Epithelial cell of prostate (primary cell): ENCODE measurements around the gene MCC.
"Not testable (repeated sequence)": the region's sequence is repeated elsewhere in the genome, so short reads cannot be mapped to it uniquely, and the experiment has no call there.

Experiments used
- DNase-seq: peaks from one replicate; pipeline ENCODE4 v3.0.0-alpha.2; 2011; ENCODE audit warnings: low read depth, low spot score
- H3K27ac ChIP-seq: fragments of 450-650 bp; 2 replicates; pipeline ENCODE4 v1.5.1; 2017; ENCODE audit warnings: mild to moderate bottlenecking

Gene MCC

DNA sequence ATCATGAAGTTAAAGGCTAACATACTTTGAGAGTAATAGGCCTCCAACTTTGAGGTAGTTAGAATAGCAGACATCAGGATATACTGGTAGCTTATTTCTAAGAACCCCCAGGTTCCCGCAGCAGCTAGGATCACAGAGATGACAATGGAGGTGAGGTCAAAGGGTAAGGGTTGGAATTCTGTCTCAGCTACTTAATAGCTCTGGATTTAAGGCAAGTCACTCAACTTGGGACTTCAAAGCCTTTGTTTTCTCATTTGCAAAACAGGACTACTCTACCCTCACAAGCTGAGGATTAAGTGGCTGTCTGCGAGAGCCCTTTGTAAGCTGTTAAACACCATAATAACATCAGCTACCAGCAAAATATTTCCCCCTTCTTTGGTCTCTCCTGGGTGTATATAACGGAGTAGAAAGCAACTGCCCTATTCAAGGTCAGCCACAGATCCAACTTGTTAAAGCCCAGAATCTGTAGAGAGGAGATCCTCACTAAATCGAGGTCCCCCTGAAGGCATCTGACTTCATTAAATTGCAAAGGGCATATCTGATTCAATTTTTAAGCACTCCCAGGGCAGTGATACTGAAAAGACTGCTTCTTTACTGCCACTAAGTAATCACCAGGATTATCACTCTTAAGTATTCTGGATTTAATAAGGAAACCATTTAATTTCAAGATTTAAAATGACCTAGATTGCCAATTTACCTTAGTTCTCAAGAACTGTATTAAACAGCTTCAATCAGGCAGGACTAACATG lies 407.0 kb downstream of the MCC start:
- no peak for DNase-seq
- H3K27ac ChIP-seq: peak overlapping the region; percentile 77

DNA sequence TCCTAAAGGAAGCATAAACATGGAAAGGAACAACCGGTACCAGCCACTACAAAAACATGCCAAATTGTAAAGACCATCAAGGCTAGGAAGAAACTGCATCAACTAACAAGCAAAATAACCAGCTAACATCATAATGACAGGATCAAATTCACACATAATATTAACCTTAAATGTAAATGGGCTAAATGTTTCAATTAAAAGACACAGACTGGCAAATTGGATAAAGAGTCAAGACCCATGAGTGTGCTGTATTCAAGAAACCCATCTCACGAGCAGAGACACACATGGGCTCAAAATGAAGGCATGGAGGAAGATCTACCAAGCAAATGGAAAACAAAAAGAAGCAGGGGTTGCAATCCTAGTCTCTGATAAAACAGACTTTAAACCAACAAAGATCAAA lies 411.6 kb downstream of the MCC start:
- H3K27ac ChIP-seq, DNase-seq: not testable (repeated sequence)

DNA sequence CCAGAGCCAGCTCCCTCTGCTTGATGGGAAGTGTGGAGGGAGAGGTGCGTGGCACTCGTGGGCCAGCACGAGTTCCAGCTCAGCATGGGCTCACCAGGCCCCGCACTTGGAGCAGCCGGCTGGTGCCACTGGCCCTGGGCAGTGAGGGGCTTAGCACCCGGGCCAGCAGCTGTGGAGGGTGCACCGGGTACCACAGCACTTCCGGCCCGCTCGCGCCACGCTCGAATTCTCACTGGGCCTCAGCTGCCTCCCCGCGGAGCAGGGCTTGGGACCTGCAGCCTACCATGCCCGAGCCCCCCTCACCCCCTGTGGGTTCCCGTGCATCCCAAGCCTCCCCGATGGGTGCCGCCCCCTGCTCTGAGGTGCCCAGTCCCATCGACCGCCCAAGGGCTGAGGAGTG lies 413.2 kb downstream of the MCC start:
- H3K27ac ChIP-seq: no peak overlapping the region
- no peak for DNase-seq

DNA sequence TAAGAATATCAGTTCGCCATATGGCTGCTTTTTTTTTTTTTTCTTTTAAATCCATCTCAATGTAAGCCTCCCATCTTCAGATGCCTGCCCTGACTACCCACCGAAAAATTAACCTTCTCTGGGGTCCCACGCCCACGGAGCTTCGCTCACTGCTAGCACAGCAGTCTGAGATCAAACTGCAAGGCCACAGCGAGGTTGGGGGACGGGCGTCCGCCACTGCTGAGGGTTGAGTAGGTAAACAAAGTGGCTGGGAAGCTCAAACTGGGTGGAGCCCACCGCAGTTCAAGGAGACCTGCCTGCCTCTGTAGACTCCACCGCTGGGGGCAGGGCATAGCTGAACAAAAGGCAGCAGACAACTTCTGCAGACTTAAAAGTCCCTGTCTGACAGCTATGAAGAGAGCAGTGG lies 414.6 kb downstream of the MCC start:
- DNase-seq, H3K27ac ChIP-seq: not testable (repeated sequence)

DNA sequence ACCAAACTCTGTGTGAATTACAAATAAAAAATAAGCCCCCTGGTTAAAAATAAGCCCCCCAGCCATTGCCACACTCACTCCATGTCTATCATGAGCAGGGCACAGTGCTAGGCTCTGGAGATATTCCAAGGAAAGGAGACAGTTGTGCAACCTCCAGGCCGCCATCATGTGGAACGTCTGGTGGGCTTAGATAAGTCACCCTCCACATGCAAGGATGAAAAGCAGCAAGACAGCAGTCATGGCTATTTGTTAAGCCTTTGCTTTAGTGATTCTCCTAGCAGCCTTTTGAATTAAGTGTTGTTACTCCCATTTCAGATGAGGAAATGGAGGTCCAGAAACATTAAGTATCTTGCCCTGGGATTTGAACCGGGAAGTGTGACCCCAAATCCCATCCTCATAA lies 416.9 kb downstream of the MCC start:
- no peak overlapping the region for H3K27ac ChIP-seq
- no peak for DNase-seq

DNA sequence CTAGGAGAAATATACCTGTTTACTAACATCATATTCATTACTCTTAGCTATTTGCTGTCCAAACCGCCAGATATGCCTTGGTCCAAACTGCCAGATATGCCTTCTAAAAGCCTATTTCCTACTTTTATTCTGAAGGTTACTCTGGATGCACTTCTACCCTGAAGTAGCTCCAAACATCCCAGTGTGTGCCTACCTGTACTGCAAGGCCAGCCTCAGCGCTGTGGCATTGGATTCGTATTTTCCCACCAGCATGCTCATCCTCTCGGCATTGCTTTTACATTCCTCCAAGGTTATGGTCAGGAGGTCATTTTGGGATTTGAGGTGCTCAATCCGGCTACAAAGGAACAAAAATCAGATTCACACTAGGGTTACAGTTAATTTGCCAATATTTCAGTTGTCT lies 417.4 kb downstream of the MCC start:
- no peak overlapping the region for H3K27ac ChIP-seq
- DNase-seq: no peak

DNA sequence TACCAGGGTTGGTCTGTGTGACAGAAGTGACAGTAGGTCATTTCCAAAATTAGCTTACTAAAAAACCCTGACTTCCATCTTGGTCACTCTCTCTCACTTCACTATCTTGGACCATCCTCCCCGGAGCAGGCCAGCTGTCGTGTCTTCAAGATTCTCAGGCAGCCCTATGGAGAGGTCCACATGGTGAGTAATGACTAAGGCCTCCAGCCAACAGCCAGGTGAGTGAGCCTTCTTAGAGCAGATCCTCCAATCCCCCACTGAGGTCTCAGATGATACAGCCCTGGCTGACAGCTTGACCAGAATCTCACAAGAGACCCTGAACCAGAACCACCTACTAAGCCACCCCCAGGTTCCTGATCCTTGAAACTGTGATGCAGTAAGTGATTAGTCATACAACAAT lies 419.7 kb downstream of the MCC start:
- no peak for DNase-seq
- H3K27ac ChIP-seq: no peak overlapping the region

DNA sequence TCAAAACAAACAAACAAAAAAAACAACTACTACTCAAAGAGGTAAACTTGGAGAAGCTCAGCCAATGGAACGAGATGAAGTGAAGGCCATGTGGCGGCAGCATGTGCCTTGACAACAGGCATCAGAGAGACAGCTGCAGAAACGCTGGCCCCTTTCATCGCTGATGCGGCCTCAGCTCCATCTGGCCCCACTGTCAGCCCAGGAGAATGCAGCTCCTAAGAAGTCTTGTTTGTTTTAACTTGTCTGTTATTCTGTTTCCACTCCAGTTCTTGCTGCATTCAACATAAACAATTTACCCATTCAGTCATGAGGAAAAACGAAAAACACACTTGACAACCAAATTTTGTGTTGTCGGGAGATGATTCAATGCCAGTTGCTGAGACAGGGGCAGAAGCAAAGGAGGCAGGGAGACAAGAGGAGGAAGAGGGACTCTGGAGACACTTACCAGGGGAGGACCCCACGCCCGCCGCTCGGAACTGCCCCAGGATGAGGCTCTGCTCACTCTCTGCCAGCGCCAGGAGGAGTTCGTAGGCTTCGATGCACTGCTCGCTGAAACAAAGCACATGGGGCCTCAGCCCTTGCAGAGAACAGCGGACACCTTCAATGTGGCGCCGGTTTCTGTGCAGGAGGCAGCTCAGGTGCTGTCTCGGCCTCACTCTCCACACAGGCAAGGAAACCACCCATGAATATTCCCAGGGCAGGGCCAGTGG lies 420.5 kb downstream of the MCC start:
- no peak overlapping the region for H3K27ac ChIP-seq
- DNase-seq: no peak

DNA sequence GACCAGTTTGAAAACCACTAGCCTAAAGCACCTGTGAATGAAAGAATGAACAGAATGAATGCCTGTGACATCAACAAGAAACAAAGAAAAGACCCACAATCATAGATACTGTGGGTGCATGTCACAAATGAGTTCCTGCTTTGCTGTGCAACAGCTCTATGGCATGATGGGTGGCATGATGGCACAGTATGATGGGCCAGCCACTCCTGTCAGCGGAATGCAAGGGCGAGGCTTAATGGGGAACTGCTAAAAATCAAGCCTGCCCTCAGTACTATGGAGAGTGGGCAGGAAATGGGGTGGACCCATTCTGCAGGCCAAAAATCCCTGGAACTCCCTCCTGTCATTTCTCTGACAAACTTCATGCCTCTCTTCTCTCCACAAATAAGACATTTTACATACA lies 422.6 kb downstream of the MCC start:
- no peak for DNase-seq
- H3K27ac ChIP-seq: peak overlapping the region; percentile 5

DNA sequence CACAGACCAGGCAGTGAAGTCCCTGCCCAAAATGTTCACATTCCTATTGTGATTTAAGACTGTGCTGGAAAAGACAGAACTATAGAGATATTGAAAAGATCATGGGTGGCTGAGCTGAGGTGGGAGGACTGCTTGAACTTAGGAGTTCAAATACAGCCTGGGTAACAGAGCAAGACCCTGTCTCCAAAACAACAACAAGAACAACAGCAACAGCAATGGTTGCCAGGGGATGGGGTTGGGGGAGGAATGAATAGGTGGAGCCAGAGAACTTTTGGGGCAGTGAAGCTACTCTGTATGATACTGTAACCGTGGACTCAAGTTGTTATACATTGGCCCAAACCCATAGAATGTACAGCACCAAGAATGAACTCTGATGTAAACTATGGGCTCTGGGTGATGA lies 423.4 kb downstream of the MCC start:
- no peak overlapping the region for H3K27ac ChIP-seq
- DNase-seq: no peak

DNA sequence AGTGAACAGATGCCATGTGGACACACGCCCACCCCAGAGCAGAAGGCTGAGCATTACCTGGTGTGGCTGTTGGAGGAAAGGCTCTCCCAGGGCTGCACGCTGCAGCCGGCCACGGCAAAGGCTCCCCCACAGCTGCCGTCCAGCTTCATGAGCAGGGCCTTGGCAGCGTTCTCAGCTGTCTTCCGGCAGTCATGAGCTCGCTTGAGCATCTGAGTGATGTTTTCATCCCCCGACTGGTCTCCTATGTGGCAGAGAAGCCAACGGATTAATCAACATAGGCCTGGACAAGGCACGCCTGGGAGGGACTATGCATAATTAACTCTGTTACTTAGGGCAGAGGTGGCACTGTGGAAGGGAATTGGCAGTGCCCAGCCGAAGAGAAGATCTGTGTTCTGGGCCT lies 424.3 kb downstream of the MCC start:
- no peak overlapping the region for H3K27ac ChIP-seq
- no peak for DNase-seq

DNA sequence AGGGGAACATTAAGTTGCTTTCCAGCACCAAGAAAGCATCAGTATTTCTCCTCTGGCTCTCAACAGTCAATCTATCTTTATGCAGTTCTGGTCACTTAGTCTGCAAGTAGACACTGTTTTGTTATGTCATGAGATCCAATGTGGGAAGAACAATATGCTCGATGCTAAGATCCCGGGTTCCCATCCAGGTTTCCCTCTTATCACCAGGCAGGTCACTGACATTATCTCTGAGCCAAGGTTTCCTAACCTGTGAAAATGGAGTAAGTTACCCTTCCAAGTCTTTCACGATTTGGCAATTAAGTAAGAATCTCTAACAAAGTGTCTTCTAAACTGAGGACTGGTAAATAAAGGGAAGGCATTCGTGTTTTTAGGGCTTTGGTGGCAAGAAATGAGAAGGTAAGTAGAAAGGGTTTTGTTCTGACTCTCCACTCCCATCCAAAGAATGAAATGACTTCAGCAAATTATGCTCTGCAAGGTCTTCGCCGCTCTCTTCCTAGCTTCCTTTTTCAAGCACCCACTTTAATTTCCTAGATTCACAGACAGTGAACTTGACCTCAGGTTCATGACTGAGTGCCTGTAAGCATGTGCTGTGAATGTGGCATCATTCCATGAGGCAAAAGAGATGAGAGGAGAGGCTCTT lies 425.3 kb downstream of the MCC start:
- H3K27ac ChIP-seq: peak overlapping the region; percentile 77
- no peak for DNase-seq

DNA sequence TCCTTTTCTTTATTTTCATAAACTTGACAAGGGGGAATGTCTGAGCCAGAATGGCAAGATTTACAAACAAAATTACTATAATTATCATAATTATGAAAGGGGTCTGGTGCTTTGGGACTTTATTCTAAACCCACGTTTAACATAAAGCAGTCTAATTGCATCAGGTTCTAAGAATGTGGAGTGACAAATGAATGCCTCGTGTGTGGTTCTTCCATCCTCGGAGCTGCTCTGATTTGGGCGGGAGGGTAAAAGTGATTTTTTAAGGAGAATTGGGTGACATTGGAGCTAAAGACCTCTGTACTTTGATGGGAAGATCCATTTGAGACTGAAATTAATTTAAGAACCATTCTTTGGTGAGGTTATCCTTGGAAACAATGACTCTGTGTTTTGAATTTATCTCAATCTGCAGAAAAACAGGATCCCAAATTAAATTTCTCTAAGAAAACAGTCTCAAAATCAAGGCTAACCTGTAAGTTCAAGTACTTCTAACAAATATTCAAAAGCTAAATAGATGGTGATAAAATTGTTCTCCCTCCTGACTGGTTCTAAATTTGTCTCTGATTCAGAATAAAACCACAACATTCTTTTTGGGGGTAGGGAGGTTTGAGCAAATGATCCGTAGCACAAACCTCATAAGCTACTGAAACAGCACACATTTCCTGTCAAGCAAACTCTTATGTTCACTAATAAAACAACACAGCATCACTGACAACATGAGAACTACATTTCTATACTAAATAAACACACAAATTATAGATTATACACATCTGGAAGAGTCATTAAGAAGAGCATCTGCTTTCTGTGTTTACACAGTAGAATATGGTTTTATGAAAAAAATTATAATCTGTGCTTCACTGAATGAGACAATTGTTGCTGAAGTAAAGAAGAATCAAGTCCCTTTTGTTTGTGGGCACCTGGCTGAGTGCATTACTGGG lies 426.1 kb downstream of the MCC start:
- peak overlapping the region; percentile 77 for H3K27ac ChIP-seq
- no peak for DNase-seq

DNA sequence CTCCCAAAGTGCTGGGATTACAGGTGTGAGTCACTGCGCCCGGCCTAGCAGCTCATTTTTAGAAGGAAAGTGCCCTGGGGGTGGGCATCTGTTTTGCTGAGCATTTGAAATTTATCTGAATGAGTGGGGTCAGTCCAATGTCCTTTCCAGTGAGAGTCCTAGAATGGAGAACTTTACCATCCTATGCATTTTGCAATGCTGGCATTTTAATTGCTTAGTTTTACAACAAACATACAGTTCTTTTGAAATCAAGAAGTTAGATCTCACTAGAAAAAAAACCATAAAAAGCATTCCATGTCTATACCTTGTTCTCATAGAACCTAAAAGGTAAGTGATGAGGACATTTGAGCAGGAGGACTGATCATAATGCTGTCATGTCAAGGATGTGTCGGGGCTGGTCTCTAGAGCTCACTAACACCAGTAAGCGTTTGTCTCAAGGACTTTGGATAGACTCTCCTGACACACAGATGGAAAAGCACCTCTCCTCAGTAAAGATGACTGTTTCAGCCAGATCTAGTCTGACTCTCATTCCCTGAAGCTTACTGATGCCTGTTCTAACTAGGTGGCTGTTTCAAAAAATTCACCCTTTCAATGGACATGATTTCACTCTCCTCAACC lies 427.7 kb downstream of the MCC start:
- peak overlapping the region; percentile 77 for H3K27ac ChIP-seq
- DNase-seq: no peak

DNA sequence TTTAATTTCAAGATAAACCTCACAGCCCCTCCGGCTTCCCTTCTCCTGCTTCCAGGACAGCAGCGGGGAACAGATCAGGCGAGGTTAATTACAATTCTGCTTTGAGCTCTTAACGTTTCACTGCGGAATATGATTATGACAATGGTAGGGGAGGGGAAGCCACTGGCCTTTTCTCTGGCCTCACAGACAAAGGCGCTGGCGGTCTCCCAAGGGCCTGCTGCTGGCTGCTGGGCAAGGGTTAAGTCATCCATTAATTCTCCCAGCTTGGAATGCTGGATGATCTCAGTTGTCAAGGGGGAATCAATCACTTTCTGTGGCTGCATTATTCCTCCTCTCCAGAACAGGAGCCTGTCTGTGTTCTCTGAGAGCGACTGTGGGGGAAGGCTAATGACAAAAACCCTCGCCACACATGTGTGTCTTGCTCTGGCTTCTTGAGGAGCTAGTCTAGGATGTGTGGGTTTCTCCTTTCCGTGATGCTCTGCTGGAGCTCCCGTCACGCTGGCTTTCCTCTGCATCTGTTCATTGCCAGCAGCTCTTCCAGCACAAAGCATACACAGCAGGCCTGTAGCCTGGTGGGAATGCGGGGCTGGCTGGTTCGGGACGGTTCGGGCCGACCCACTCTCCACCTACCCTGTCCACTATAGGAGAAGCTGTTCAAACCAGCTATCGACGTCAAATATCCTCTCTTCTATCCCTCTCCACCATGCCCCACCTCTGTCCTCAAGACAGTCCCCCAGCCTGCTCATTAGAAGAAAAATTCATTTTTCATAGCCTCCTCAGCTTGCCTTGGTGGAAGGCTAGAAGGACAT lies 428.8 kb downstream of the MCC start:
- DNase-seq: no peak
- H3K27ac ChIP-seq: no peak overlapping the region

DNA sequence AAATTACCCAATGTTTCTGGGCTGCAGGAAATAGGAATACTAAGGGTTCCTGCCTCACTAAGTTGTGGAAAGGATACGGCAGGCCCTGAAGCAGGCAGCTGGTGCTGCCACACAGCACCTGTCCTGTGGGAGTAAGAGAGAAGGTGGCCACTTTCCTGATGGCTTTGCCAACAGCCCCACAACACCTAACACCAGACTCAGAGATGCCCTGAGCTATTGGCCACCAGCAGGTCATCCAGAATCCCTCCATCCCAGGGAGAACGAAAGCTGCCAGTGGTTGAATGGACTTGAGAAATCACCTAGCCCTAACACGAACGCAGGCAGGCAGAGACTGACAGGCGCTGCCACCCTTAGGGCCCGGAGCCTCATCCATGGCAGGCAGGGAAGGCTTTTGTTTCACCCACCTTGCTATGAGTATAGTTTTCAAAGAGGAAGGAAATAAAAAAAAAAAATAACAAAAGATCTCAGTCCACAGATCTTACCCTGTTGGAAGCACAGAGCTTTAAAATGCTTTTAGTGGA lies 429.5 kb downstream of the MCC start:
- DNase-seq: no peak

DNA sequence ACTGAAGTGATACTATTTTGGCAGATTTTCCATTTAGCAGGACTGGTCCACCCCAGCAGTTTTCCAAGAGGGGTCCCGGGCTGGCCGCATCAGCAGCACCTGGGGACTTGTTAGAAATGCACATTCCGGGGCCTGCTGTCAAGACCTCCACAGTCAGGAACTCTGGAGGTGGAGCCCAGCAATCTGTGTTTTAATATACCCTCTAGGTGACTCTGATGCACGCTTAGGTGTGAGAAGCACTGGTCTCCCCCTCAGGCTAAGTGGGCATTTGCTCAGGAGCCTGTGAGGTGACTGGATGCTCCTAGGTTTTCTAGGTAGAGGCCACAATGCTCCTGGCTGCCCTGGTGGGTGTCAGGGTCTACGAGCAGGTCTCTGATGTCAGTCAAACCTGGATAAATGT lies 430.0 kb downstream of the MCC start:
- H3K27ac ChIP-seq: peak overlapping the region; percentile 33
- no peak for DNase-seq

More for the DNA sequence above, 429.5 kb downstream of the MCC start:
- peak overlapping the region; percentile 33 for H3K27ac ChIP-seq

DNA sequence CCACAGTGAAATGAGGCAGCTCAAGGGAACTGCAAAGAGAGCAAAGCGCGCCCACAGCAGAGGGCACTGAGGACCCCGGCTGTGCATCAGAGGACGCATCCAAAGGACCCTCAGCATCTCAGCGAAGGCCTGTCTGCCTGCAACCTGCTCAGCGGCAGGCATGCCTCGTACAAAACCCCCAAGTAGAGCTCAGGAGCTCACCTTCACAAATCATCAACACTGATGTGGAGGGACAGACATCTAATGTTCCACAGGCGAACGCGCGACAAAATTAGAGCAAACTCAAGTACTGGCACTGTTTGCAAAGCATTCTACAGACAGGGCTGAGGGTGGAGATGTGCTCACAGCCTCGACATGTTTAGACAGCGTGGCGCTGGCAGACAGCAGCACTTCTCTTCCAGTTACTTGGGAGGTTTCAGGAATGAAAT lies 430.7 kb downstream of the MCC start:
- peak overlapping the region; percentile 33 for H3K27ac ChIP-seq
- no peak for DNase-seq

DNA sequence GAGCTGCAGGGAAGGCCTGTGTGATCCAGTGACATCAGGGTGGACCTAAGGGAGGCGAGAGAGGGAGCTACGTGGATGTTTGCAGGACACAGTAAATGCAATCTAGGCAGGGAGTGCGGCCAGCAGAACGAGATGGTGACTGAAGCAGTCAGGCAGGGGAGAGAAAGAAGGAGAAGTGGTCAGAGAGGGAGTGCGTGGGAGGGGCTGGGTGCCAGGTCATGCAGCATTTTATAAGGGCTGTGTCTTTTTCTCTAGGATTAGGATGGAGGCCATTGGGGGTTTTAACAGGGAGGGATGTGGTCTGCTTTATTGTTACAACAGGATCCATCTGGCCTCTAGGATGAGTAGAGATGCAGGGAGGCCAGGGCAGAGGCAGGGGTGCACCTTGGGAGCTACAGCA lies 431.3 kb downstream of the MCC start:
- DNase-seq: no peak
- no peak overlapping the region for H3K27ac ChIP-seq
